HG03108 (cell line): ENCODE results near the gene POT1.

Source experiments
- ATAC-seq: cut with Tn5 transposase; IDR thresholded peaks from one replicate; pipeline ENCODE4 v1.9.1; 2021; ENCODE audit warnings: moderate library complexity; ENCODE audit not compliant: unreplicated experiment

The POT1 gene

DNA sequence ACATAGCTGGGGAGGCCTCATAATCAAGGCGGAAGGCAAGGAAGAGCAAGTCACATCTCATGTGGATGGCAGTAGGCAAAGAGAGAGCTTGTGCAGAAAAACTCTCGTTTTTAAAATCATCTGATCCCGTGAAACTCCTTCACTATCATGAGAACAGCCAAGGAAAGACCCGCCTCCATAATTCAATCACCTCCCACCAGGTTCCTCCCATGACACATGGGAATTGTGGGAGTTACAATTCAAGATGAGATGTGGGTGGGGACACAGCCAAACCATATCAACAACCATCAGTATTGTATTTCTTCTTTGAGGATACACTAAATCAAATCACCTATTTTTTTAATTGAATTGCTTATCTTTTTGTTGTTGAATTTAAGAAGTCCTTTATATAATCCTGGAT is 16.7 kb downstream of the POT1 start:
- no peak for ATAC-seq

DNA sequence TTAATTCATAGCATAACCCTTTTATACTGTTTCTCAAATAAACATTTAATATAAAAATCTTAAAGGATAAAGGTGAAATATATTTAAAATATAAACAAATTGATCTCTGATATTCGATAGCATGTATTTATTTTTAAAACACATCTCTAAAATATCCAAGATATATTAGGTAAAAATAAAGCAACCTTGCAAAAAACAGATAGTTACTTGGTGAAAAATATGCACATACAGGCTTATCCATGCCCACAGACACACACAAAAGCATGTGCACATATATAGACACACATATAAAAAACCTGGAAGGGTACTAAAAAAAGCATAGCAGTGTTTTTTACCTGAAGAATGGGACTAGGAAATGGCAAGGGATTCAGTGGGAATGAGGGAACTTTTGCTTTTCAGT is 19.8 kb downstream of the POT1 start:
- no peak for ATAC-seq

DNA sequence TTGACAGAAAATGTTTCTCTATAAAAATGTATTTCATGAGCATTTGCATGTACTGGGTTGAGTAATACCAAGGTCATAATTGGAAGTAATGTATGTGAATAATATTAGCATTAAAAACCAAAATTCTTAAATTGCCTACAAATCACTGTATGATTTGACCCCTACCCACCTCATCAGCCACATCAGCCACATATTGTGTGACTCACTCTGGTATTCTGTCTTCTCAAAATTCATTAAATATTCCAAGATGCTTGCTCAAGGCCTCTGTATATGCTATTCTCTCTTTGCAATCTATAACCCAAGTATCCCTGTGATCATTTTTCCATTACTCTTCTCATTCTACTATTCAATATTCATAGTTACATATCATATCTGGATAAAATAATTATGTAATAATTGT is 21.4 kb downstream of the POT1 start:
- ATAC-seq: no peak

- no peak for ATAC-seq
These were observed 22.1 kb downstream of the POT1 start for GRCh38 chr7:124907490-124907889.

DNA sequence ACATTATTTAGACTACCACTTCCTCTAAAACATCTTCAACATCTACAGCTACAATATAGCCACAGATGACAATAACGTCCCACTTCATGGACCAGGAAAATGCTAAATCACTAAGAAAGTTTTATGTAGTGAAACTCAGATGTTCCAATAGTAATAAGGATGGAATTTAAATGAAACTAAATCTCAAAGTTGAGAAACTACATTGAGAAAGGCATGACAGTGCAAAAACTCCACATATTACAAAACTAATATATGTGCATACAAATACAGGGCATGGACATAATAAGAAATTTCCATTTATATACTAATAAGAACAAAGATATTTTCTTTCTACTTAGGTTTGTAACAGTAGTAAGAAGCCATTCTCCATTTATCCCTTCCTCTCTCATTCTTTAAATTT is 31.1 kb downstream of the POT1 start:
- ATAC-seq: no peak

DNA sequence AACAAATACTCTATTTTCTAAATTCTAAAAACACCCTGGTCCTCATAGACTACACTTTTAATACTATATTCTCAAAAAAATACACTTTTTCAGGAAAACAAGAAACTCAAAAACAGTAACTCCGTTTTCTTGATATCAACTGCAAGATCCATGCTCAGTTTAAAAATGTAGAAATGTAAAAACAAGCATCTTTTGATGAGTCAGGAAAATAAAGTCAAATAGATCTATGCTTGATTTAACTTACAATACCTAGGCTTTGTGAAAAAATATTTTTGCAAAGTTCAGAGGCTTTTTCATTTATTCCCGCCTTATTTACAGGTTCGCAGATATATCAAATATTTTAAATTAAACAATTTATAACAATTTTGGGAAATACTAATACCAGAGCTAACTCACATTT is 33.6 kb downstream of the POT1 start:
- no peak for ATAC-seq

- no peak for ATAC-seq
These were observed 36.3 kb downstream of the POT1 start for GRCh38 chr7:124893140-124893827.

DNA sequence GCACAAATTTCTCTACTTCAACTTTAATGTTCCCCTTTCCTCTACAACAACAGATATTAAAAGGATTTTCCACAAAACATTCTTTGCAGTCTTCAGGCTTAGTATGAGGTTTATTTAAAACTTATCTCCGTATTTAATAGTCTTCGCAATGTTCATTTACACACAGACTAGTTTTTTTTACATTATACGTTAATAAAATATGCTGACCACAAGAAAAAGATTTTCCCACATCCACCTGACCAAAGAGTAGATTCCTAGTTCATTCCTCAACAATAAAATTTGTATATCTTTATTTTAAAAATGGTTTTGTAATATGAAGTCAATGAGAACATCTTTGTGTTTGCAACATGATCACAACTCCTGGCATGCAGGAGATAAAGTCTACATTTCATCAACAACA is 42.4 kb downstream of the POT1 start:
- no peak for ATAC-seq

DNA sequence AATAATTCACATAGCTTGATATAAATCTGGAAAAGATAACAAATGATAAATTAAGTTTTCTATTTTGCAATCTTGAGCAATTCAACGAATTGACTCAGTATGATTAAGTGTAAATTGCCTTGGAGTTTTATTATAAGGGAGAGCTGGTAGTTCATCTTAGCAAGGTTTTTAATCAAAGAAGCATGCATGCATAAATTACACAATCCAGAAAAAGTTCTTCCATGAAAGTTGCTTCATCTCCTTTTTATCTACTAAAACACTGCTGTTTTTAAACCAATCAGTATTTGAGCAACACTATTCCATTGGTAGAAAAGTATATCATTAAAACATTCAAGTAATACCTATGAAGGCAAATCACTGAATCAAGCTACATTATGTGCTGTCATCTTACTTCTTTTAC is 47.6 kb downstream of the POT1 start:
- no peak for ATAC-seq

DNA sequence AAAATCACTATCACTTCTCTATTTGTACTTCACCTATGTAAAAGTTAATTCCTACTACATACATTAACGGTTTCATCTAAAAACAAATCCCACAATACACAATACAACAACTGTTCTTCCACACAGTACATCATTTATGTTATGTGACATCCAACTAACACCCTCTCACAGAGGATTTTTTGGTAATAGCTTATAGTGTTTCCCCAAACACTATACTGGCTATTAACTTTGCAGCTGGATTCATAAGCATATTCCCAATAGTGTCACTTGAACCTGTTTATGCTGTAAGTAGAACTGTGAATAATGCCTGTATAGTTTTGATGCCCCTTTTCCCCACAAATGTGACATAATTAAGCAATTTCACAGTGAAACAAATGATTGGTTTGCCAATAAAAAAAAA is 49.9 kb downstream of the POT1 start:
- no peak for ATAC-seq

DNA sequence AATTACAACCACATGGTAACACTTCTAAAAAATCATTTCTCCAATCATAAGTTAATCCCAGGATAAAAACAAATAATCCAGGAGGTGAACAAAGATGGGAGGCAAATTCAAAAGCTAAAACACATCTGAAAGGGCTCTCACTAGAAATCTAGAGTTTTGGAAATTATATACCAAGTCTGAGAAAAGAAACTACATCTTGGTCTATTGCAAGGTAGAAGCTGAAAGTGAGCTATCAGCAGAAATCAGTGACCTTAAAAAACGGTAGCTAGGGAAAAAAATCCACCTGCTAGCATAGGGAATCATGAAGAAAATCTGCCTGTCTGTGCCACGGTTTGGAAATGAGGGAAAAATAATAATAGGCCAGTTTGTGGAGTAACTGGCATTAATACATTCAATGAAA is 50.5 kb downstream of the POT1 start:
- no peak for ATAC-seq

GRCh38 chr7:124874644-124875163 is 54.9 kb downstream of the POT1 start:
- ATAC-seq: no peak

- ATAC-seq: no peak
These were observed 71.9 kb downstream of the POT1 start for GRCh38 chr7:124857672-124858235.

GRCh38 chr7:124856299-124856888 is 73.2 kb downstream of the POT1 start:
- ATAC-seq: no peak

GRCh38 chr7:124843336-124843735 is 86.3 kb downstream of the POT1 start:
- no peak for ATAC-seq

DNA sequence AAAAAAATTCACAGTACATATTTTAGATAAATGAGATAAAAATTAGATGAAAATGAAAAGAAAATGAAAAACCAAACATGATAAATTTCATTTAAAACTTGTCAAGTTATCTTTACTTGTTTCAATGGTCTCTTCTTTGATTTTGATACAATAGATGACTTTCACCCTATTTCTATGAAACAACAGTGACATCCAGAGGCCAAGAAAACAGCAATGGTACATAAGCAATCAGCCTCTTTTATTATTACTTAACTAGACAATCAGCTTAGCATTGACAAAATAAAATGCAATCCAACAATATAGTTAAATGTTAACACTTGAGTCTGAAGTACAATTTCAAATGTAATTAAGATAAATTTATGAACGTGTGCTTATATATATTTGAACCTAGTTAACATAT is 89.2 kb downstream of the POT1 start:
- ATAC-seq: no peak

- no peak for ATAC-seq
These were observed 89.9 kb downstream of the POT1 start for GRCh38 chr7:124839687-124840086.

- no peak for ATAC-seq
These were observed 93.5 kb downstream of the POT1 start for GRCh38 chr7:124836173-124836572.

GRCh38 chr7:124818807-124819206 is 110.8 kb downstream of the POT1 start:
- no peak for ATAC-seq

- no peak for ATAC-seq
These were observed 115.4 kb downstream of the POT1 start for GRCh38 chr7:124813994-124814798.

DNA sequence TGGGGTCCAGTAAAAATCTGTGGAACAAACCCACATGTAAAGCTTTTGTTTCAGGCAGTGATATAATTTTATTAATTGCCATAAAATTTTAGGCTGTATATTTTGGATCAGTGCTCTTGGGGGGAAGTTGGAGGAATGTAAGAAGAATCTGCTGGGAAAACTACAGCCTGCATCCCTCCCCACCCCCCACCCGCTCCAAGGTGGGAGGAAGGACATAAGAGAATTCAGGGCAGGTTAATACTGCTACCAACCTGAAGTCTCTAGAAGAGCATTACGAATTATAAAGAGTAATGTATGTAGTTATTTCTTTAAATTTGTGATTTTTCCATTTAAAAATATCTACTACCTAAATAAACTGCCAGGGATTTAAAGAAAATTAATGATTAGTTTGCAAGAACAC is 116.9 kb downstream of the POT1 start:
- no peak for ATAC-seq

DNA sequence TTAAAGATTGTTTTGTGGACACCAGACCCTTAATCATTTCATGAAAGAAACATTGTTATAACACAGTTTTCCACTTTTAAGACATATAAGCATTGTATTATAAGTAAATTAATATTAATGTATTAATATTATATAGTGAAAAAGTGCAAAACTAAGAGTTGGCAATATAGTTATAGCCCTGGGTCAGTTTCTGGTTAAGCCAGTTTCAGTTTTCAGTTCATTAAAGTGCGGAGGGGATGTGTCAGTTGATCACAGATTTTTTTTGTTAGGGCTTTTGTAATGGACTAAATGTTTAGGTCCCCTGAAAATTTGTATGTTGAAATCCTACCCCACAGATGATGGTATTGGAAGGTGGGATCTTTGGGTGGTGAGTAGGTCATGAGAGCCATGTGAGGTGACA is 118.3 kb downstream of the POT1 start:
- no peak for ATAC-seq
